Mesendoderm (in vitro differentiated cells): ENCODE data around the gene HAO2.

Experiments used
- DNase-seq: peaks from one replicate; pipeline ENCODE4 v3.0.0; 2013
- H2AK5ac ChIP-seq: 2 replicates; pipeline ENCODE4 v1.6.1; 2013; ENCODE audit warnings: low read length, inconsistent platforms
- H2BK120ac ChIP-seq: 2 replicates; pipeline ENCODE4 v1.6.1; 2013; ENCODE audit warnings: low read depth, mild to moderate bottlenecking, low read length, moderate library complexity, mixed read lengths
- H2BK15ac ChIP-seq: replicated peaks from 2 replicates; pipeline ENCODE4 v1.6.1; 2013; ENCODE audit warnings: low read depth, mild to moderate bottlenecking, moderate library complexity
- H2BK5ac ChIP-seq: 2 replicates; pipeline ENCODE4 v1.6.1; 2013; ENCODE audit warnings: low read length, inconsistent platforms
- H3K18ac ChIP-seq: 2 replicates; pipeline ENCODE4 v1.6.1; 2013; ENCODE audit warnings: mild to moderate bottlenecking, low read length, mixed read lengths
- H3K23ac ChIP-seq: one replicate; pipeline ENCODE4 v1.6.1; 2013; ENCODE audit warnings: low read length
- H3K27ac ChIP-seq: 2 replicates; pipeline ENCODE4 v1.5.1; 2013; ENCODE audit warnings: low read depth, mild to moderate bottlenecking, inconsistent platforms, low read length, moderate library complexity
- H3K27me3 ChIP-seq: 2 replicates; pipeline ENCODE4 v1.6.1; 2013; ENCODE audit warnings: low read length, control low read depth, mild to moderate bottlenecking, inconsistent platforms; ENCODE audit not compliant: insufficient read depth, poor library complexity
- H3K36me3 ChIP-seq: 2 replicates; pipeline ENCODE4 v1.6.1; 2013; ENCODE audit warnings: low read length, inconsistent platforms; ENCODE audit not compliant: control insufficient read depth, insufficient read depth
- H3K4ac ChIP-seq: one replicate; pipeline ENCODE4 v1.6.1; 2013; ENCODE audit warnings: low read depth, mild to moderate bottlenecking, low read length, moderate library complexity
- H3K4me1 ChIP-seq: 2 replicates; pipeline ENCODE4 v1.6.1; 2013; ENCODE audit warnings: low read depth, low read length, inconsistent platforms; ENCODE audit not compliant: control insufficient read depth
- H3K4me2 ChIP-seq: 2 replicates; pipeline ENCODE4 v1.6.1; 2013; ENCODE audit warnings: low read length
- H3K4me3 ChIP-seq: 2 replicates; pipeline ENCODE4 v1.5.1; 2013; ENCODE audit warnings: mild to moderate bottlenecking, low read length
- H3K56ac ChIP-seq: one replicate; pipeline ENCODE4 v1.6.1; 2013; ENCODE audit warnings: low read length
- H3K79me1 ChIP-seq: 2 replicates; pipeline ENCODE4 v1.6.1; 2013; ENCODE audit warnings: low read length, inconsistent platforms
- H3K79me2 ChIP-seq: 2 replicates; pipeline ENCODE4 v1.6.1; 2013; ENCODE audit warnings: mild to moderate bottlenecking, low read length; ENCODE audit not compliant: control insufficient read depth, insufficient read depth
- H3K9ac ChIP-seq: 2 replicates; pipeline ENCODE4 v1.6.1; 2013; ENCODE audit warnings: low read length, inconsistent platforms
- H4K5ac ChIP-seq: one replicate; pipeline ENCODE4 v1.6.1; 2013; ENCODE audit warnings: low read length
- H4K8ac ChIP-seq: one replicate; pipeline ENCODE4 v1.6.1; 2013; ENCODE audit warnings: low read depth, mild to moderate bottlenecking, control low read depth, low read length, moderate library complexity
- WGBS: extraction: QIAGEN DNeasy Blood & Tissue Kit; methylation state at CpG from one replicate; pipeline ENCODE4 v1.1.7; 2013; ENCODE audit warnings: low lambda C conversion rate, missing lambda C conversion rate; ENCODE audit not compliant: insufficient coverage; ENCODE audit errors: extremely low coverage; 5-methylcytosine and 5-hydroxymethylcytosine counted together

The HAO2 gene

DNA sequence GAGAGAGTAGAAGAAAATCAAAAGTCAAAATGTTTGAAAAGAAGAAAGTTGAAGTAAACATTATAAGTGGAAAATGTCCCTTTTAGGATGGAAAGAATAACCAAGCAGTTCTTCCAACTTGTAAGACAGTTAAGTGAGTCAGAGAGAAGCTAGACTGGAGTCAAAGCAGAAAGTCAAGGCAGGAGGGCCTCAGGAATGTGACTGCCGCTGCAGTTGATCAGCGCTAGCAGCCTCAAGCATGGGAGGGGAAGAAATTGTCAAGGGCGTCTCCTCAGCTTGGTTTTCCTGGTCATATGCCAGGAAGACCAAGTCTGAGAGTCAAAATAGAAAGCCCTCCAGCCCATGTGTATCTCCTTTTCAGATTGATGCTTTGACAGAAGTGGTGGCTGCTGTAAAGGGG is 23.2 kb downstream of the HAO2 start:
- Histone ChIP-seq H4K5ac (no peak overlapping the region), H3K79me1 (no peaks in the 10 kb centered on the region), H3K4ac (no peak overlapping the region), H3K18ac (no peak overlapping the region), H2BK120ac (no peak overlapping the region), H3K36me3 (no peaks in the 10 kb centered on the region), H3K9ac (no peak overlapping the region), H4K8ac (no peak overlapping the region), H3K27ac (no peak overlapping the region), H3K27me3 (no peaks in the 10 kb centered on the region), H3K23ac (no peak overlapping the region), H3K4me3 (no peak overlapping the region), H3K56ac (no peak overlapping the region), H2BK5ac (no peak overlapping the region), H3K4me1 (peaks cover 3% of the 10 kb centered on the region), H3K79me2 (no peaks in the 10 kb centered on the region), H2BK15ac (no peak overlapping the region), H3K4me2 (no peak overlapping the region), H2AK5ac (no peak overlapping the region)
- no CpG with 5 or more reads among the region's 3 CpGs for WGBS
- no peak for DNase-seq

DNA sequence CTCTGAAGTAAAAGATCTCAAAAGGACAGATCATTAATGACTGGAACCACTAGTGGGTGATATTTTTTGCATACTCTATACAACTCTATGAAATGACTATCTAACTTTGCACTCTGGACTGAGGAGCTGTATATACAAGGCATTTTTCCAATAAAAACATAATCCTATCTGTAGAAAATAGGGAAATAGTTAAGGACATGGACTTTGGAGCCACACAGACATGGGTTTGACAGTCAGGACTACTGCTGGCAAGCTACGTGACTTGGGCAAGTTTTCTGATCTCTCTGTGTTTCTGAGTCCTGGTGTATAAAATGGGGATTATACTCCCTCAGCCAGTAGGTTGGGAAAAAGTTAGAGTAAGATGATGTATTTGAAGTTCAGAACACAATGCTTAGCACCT is 25.5 kb downstream of the HAO2 start:
- no peak for DNase-seq
- no peak overlapping the region for H3K18ac ChIP-seq
- H3K4me2 ChIP-seq = no peak overlapping the region
- H2BK5ac ChIP-seq = no peak overlapping the region
- H2AK5ac ChIP-seq = no peak overlapping the region
- no peaks in the 10 kb centered on the region for H3K27me3 ChIP-seq
- H4K5ac ChIP-seq = no peak overlapping the region
- no peaks in the 10 kb centered on the region for H3K79me2 ChIP-seq
- no peaks in the 10 kb centered on the region for H3K36me3 ChIP-seq
- H3K9ac ChIP-seq = no peak overlapping the region
- H3K27ac ChIP-seq = no peak overlapping the region
- H3K4me1 ChIP-seq = no peaks in the 10 kb centered on the region
- H3K56ac ChIP-seq = no peak overlapping the region
- H3K79me1 ChIP-seq = no peaks in the 10 kb centered on the region
- H3K4ac ChIP-seq = no peak overlapping the region
- H3K23ac ChIP-seq = no peak overlapping the region
- H2BK120ac ChIP-seq = no peak overlapping the region
- H4K8ac ChIP-seq = no peak overlapping the region
- WGBS = no CpG with 5 or more reads among the region's 1 CpG
- no peak overlapping the region for H3K4me3 ChIP-seq
- no peak overlapping the region for H2BK15ac ChIP-seq

DNA sequence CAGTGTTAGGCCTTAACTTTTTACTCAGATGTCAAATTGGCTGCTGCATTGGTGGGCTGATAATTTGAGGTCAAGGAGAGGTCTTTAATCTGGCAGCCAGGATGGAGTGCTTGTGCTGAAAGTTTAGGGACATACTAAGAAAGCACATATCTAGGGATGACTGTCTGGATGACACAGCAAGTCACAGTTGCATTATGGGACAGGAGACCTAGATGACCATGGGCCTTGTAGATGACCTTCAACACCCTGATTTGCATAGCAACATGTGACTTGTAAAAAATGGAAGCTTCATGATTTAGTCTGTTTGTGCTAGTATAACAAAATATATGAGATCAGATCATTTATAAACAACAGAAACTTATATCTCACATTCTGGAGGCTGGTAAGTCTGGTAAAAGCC is 28.4 kb downstream of the HAO2 start:
- Histone ChIP-seq H3K27me3 (no peaks in the 10 kb centered on the region), H3K79me1 (no peaks in the 10 kb centered on the region), H3K27ac (no peak overlapping the region), H3K4me3 (no peak overlapping the region), H3K4me2 (no peak overlapping the region), H3K4ac (no peak overlapping the region), H3K79me2 (no peaks in the 10 kb centered on the region), H3K4me1 (no peaks in the 10 kb centered on the region), H2BK15ac (no peak overlapping the region), H3K18ac (no peak overlapping the region), H2BK120ac (no peak overlapping the region), H3K36me3 (no peaks in the 10 kb centered on the region), H3K23ac (no peak overlapping the region), H3K9ac (no peak overlapping the region), H4K8ac (no peak overlapping the region), H2BK5ac (no peak overlapping the region), H2AK5ac (no peak overlapping the region), H4K5ac (no peak overlapping the region), H3K56ac (no peak overlapping the region)
- no peak for DNase-seq

DNA sequence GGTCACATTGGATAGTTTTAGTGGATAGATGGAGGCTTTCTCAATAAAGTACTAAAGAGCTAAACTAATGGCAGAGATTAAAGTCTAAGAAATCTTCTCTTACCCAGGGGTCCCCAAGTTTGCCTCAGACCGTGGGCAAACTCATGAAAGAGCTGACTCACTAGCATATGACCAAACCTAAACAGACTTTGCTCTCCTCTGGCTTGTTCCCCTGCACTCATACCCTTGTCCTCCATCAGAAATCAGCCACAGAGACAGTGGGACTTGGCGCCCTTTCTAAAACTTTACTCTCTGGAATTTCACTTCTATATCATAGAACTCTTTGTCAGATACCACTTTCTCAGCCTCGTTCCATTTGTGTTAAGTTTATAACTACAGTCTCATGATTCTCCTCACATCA is 29.4 kb downstream of the HAO2 start:
- H3K9ac ChIP-seq = no peak overlapping the region
- WGBS = no CpG with 5 or more reads among the region's 3 CpGs

DNA sequence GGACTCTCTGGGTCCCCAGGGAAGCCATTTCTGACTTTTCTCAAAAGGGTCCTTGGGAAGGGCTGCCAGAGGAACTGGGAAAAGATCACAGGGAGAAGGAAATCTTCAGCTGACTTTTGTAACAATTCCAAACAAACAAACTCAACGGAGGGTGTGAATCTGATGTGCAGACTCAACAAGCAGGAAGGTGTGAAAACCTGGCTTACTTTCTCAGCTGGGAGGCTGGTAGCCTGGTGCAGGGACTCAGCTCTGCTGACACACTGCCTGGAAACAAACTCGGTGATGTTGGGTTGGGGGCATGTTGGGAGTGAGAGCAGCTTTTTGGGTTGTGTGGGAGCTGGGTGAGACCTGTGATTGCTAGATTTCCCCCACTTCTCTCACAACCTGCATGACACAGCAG is 36.2 kb downstream of the HAO2 start:
- Histone ChIP-seq H3K56ac (peak overlapping the region; percentile 0), H3K36me3 (no peaks in the 10 kb centered on the region), H4K5ac (no peak overlapping the region), H3K27ac (no peak overlapping the region), H3K23ac (no peak overlapping the region), H4K8ac (no peak overlapping the region), H2BK15ac (no peak overlapping the region), H3K18ac (no peak overlapping the region), H3K79me2 (no peaks in the 10 kb centered on the region), H3K4ac (no peak overlapping the region), H2AK5ac (no peak overlapping the region), H3K27me3 (no peaks in the 10 kb centered on the region), H2BK5ac (no peak overlapping the region), H3K4me3 (no peak overlapping the region), H3K4me2 (no peak overlapping the region), H3K9ac (no peak overlapping the region), H3K79me1 (no peaks in the 10 kb centered on the region), H2BK120ac (no peak overlapping the region), H3K4me1 (no peaks in the 10 kb centered on the region)
- WGBS = no CpG with 5 or more reads among the region's 2 CpGs
- peak; percentile 71 for DNase-seq

More for the DNA sequence above, 29.4 kb downstream of the HAO2 start:
- Histone ChIP-seq H3K4me2 (no peak overlapping the region), H4K5ac (no peak overlapping the region), H3K79me1 (no peaks in the 10 kb centered on the region), H3K56ac (no peak overlapping the region), H3K18ac (no peak overlapping the region), H3K4me1 (no peaks in the 10 kb centered on the region), H4K8ac (no peak overlapping the region), H2AK5ac (no peak overlapping the region), H3K23ac (no peak overlapping the region), H2BK120ac (no peak overlapping the region), H3K36me3 (no peaks in the 10 kb centered on the region), H3K27me3 (no peaks in the 10 kb centered on the region), H3K4ac (no peak overlapping the region), H3K4me3 (no peak overlapping the region), H3K27ac (no peak overlapping the region), H2BK5ac (no peak overlapping the region), H2BK15ac (no peak overlapping the region), H3K79me2 (no peaks in the 10 kb centered on the region)
- no peak for DNase-seq

DNA sequence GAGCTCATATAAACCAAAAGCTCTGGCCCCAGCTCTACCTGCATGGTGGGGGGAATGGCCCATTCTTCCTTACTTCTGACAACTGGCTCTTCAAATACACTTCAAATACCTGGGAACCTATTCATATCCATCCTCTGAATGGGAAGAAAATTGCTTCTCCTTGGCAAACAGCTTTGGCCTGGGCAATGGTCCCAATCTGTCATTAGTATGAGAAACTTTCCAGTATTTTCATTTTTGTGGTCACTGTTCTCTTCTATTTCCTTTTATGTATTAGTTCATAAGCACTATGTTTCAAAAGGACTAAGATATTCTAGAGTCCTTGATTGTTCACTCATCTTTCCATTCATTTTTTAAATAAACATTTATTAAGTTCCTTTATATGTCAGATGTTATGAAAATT is 41.1 kb downstream of the HAO2 start:
- Histone ChIP-seq H3K23ac (no peak overlapping the region), H3K18ac (no peak overlapping the region), H4K5ac (no peak overlapping the region), H4K8ac (no peak overlapping the region), H3K56ac (no peak overlapping the region), H3K79me1 (no peaks in the 10 kb centered on the region), H3K4me3 (no peak overlapping the region), H2BK15ac (no peak overlapping the region), H3K4ac (no peak overlapping the region), H3K4me1 (no peaks in the 10 kb centered on the region), H3K4me2 (no peak overlapping the region), H3K79me2 (no peaks in the 10 kb centered on the region), H2AK5ac (no peak overlapping the region), H3K27ac (no peak overlapping the region), H3K9ac (no peak overlapping the region), H3K27me3 (no peaks in the 10 kb centered on the region), H2BK120ac (no peak overlapping the region), H2BK5ac (no peak overlapping the region), H3K36me3 (no peaks in the 10 kb centered on the region)
- DNase-seq = no peak
